ENCODE measurements around the gene ST3GAL2.

The ST3GAL2 gene

DNA sequence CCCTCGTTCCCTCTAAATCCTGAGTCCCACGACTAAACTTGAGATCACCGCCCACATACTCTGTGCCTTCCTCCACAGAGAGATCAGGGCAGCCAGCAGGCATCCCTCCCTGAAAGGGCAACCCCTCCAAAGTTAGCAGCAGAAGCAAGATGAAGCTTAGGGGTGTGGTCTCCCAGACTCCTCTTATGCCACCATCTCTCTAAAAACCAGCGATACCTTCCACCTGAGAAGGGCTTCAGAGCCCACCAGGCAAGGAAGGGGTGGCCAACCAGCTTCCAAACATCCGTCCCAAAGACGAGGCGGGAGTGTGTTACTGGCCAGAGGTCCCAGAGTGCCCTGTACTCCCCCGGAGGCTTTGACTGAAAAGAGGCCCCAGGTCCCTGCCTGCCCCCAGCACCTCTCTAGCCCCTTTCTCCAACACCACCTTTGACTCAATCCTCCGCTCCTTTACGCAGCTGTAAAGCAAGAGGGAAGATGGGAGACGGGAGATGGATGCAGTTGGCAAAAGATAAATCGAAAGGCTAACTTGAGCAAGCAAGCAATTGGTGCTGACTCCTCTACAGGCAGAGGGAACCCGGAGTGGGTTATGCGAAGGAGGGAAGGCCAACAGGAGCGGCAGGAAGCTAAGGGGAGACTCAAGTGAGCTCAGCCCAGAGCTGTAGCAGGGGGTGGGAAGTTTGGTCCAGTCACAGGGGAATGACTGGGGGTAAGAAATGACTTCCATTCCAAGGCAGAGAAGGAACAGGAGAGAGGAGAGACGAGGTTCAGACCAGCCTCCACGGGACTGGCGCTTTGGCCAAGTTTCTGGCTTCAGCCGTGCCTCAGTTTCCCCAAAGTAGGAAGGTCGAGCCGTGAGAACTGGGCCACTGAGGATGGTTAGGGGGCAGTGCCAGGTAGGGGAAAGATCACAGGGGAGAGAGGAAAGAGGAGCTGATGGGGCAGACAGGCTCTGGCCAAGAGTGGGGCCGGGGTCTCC lies 1.0 kb downstream of the ST3GAL2 start:
- no peak for DNase-seq (ENCODE audit: low read depth in 2 of 2)

DNA sequence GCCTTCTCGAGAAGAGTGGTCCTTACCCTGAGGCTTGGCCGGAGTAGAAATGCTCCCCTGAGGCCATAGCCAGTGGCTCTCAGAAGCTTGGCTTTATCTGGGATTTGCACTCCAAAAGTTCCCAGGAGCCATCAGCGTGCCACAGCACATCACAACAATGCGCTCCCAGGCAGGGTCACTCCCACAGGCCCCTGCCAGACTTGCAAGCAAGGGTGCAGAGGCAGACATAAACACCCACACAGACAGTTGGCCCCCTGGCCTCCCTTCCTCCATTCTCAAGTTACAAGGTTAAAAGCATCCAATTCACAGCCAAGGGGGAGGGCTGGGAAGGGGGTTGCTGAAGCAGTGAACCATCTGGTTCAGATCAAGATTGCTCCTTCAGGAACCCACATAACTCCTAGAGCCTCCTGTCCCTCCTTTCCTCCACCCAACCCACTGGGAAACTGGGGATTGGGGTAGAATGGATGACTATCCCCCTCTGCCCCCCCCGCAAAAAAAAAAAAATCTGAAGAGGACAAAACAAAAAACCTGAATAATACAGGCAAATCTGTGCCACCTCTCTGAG lies 1.8 kb downstream of the ST3GAL2 start:
- DNase-seq (ENCODE audit: low read depth in 2 of 2) = no peak

DNA sequence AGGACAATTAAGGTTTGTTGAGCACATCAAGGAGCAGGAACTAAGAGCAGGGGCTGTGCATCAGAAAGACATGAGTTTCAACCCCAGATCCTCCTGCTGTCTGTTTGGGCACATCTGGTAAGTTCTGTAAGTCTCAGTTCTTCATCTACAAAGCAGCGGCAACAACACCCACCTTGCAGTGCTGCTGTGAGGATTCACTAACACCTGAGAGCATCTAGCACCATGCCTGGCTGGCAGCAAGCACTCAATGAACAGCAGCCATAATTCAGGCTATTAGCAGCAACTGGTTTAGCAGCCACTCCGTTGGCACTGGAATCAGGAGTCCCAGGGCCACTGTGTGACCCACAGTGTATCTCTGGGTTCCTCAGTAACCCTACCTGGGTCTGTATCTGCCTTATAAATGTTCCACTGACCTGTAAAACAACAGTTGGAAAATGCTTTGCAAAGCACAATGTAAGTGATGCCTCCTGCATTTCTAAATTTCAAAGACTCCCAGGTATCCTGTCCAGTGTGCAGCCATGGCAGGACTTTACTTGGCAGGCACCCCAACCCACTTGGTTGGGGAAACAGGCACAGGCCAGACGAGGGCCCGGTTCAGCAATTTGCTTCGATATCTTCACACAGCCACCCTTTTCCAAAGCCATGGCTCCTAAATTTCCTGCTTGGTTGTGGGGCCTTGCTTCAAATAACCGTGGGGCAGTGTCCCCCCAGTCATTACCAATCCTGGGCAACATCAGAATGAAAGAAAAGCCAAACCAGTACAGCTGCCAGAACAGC lies 4.2 kb downstream of the ST3GAL2 start:
- no peak for DNase-seq (ENCODE audit: low read depth in 2 of 2)

DNA sequence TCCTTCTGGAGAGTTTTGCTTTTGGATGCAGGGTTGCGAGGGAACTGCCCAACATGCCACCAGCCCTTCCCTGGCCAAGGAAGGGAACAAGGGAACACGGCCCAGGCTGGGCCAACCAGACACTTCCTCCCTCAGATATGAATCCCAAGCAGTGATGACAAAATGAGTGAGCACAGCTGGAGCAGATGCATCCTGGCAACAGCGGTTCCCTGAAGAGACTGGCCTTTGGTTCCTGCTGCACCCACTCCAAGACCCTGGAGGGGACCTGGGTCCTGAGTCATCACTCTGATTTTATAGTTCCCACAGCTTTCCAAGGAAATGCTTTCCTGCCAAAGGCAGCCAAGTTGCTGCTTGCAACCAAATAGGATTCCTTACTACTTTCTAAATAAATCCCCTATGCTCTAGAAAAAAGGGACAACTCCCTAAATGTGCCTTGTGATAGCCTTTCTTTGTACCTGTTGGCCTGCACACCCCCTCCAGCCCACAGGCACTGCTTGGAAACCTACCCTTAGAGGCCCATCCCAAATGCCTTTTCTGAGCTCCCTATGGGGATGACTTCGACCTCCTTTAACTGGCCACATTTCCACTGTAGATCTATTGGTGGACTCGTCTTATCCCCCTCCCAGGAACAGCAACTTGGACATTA lies 5.3 kb downstream of the ST3GAL2 start:
- DNase-seq (ENCODE audit: low read depth in 2 of 2) = no peak

DNA sequence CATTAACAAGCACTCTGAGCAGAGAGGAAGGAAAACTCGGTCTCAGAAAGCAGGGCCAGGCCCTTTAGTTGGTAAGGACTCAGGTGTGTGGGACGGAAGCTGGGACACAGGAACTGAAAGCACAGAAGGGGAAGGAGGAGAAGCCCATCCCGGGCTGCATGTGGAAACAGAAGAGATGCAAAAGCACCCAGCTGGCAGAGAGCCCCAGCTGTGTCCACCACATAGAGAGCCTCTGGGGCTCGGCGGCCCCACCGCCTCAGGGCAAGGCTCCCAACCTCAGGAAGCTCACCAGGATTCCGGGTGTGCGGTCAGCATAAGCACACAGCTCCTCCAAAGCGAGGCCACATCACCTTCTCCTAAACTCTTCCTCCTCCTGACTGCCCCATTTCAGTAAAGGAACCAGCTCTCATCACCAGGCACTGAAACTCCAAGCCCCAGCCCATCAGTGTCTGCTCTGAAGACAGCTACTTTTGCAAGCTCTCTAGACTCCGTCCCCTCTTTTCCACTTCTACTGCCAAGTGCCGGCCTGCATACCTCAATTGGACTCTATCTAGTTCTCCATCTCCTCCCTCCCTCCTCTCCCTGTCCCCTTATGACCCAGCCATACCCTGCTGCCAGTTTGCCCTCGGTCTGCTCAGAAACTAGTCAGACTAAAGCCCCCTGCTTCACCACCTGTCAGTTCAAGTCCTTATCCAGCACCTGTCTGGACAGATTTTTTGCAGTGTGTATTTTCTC lies 6.0 kb downstream of the ST3GAL2 start:
- no peak for DNase-seq (ENCODE audit: low read depth in 2 of 2)

DNA sequence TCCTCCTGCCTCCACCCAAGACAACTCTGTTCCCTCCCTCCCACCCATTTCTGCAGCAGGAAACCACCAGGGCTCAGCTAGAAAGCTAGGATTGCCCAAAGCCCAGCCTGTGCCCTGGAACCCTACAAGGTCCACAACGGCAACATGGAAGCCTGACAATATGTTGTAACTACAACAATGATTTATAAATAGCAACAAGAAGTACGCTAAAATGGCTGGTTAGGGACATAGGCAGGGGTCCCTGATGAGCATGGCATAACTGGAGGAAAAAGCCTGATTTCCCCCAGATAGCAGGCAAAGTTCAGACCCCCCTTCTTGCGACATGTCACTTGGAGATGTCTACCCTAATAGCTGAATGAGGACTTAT lies 6.6 kb downstream of the ST3GAL2 start:
- no peak for DNase-seq (ENCODE audit: low read depth in 2 of 2)

DNA sequence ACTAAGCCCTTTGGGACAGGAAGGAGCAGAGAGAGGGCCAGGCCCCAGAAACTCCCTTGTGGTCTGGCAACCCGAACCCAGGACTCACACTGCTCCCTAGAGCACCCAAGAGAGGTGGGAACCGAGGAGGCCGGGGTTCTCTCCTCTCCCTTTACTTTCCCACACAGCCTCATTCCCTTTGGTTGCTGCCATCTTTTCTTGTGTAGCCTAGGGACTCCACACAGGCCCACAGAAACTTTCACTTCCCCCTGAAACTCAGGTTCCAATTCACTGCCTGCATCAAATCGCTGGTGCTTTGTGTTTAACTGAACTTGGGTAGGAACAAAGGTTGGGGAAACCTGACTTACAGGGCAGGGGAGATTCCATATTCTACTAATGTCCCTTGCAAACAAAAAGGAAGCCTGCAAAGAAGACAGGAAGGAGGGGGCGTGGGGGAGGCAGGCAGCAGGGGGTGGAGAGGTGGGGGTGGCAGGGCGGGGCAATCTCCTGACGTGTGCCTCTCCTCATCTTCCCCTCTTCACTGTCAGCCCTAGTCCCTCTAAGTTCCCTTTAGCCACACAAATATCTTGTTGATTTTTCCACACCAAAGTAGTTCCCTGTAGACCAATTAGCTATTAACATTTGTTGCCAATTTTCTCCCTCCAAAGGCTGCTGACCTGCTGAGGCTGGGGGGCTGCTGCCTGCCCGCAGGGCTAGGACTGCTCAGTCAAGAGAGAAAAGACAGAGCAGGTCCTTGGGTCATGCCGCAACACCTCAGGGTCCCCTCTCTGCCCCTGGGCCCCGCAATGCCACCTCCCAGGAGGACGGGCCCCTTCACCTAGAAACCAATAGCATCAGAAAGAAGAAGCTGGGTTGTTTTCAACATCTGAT lies 8.0 kb downstream of the ST3GAL2 start:
- DNase-seq (ENCODE audit: low read depth in 2 of 2) = peak in 1 of 2 donors; percentile 39

DNA sequence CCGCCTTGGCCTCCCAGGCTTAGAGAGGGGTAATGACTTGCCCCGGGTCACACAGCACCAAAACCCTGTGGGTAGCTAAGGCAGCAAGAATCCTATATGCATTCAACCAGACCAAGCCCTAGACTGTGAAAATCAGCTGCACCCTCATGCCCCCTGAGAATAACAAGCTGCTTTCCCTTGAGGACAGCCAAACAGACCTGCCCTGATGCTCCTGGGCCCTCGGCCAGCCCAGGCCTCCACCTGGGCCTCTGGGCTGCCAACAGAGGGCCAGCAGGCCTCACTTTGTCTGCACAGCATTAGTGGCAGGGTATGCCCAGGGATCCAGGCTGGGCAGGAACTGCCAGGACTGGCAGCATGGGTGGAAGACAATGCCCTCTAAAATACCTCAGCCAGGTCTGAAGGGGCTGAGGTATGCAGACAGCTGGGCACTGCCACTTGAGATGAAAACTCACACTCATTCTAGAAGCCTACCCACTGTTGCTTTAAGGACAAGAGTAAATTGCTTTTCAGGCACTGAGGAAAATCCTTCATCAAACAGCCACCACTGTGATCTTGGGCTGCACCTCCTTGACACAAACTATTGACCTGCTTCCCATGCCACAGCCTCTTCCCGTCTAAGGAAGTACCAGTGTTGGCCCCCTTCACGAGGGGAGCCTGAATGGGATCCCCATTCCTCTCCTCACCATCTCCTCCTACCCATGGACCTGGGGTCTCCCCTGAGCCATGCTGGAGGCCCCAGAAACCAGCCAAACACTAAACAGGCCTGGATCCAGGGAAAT lies 8.8 kb downstream of the ST3GAL2 start:
- DNase-seq (ENCODE audit: low read depth in 2 of 2) = no peak

DNA sequence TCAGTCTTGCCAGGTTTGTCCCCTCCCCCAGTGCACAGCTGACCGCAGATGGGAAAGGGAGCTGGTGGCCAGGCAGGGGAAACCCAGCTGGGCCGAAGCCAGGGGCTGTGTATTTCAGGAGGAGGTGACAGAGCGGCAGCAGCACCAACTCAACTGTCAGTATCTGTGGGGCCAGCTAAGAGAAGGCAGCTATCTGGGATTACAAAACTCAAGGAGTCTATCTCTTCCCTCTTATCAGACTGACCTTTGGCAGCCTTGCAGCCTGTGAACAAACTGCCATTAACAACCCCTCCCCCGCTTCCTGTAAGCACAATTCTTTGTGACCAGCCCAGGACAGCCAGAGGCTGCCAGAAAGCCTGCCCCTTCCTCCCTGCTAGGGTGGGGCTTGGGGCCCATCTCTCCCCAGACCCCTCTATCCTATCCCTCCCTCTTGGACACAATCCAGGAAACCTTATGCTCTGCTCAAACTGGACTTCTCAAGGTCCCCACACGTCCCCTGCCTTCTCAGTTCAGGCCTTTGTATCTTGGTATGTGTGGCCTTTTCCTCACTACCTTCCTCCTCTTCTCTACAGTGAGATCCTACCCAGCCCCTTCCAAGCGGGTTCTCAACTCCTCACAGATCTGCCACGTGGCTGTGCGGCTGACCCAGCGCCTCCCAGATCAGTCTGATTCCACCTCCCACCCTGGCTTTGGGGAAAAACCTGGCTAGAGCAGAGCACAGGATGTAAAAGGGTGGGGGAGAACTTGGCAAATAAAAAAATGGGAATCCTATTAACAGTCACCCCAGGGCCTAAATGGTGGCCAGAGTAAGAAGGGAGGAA lies 10.5 kb downstream of the ST3GAL2 start:
- peak; percentile 65 to 72 for DNase-seq (ENCODE audit: low read depth in 2 of 2)

DNA sequence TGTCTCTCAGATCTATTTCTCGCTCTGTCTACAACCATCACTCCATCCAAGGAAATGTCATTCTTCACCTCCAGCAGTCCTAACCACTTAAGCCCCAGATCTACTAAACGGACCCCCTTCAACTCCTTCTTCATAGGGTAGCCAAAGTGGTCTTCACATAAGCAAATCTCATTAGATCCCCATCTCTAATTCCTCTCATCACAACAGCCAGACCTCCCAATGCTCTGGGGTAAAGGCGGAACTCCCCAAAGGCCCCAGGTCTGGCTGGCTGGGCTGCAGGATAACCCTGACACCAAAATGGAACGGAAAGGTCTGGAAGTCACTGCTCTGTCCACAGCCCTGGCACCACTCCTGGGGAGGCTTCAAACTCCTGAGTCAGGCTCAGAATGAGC lies 11.1 kb downstream of the ST3GAL2 start:
- DNase-seq (ENCODE audit: low read depth in 2 of 2) = no peak

DNA sequence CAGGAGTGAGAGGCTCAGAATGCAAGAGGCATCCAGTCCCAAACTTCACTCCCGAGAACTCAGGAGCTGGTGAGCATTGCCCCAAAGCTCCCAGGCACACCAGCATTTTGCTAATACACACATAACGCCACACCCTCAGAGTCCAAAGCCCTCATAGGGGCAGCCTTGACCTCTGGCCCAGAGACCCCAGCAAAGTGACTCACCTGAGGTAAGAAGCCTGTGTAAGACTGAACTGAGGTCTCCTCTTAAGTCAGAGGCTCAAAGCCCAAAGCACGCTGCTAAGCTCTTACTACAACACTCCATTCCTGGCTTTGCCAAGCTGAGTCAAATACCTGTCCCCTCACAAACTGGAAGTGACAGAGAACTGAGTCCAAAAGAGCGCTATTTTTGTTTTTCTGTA lies 16.4 kb downstream of the ST3GAL2 start:
- no peak for DNase-seq (ENCODE audit: low read depth in 2 of 2)

DNA sequence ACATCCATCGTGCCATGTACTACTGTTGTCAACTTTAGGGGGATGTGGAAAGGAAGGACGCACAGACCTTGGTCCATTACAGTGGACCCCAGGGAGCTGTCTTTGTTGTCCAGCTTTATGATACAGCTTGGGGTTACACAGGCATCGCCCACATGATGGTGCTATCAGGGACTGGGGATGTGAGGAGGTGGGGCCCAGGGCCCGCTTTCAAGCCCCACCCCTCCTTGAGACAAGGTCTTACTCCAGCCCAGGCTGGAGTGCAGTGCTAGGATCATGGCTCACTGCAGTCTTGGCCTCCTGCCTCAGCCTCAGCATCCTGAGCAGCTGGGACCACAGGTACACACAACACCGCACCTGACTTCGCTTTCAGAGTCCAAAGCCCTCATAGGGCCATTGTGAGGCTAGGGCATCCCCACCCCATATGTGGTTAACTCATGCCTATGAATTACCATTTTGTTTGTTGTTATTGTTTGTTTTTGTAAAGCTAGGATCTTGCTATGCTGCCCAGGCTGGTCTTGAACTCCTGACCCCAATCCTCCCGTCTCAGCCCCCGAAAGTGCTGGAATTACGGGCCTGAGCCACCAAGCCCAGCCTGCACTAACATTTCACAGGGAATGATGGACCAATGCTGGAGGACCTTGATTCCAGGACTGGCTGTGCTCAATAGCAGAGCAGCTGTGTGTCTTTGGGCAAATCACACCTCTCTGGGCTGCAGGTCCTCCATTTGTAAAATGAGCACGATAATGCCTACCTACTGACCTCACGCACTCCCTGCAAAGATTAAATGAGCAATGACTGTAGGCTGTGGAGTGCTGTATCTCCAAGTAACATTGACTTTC lies 17.2 kb downstream of the ST3GAL2 start:
- DNase-seq (ENCODE audit: low read depth in 2 of 2) = no peak

DNA sequence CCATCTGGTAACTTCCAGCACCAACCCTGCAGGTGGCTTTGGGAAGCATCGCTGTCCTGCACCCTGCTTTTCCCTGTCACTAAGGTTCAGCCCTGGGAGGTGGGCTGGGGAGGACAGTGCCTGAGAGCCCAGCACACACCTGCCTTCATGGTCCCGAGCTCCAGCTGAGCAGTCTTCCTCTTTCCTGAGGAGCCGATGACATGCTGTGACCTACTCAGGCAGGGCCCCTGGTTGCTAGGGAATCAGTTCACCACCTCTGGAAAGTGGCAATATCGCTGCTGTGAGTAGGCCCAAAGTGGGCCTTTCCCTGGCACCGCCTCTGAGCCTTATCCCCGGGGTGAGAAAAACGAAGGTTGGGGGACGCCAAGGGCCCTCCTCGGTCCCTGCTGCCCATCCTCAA lies 17.9 kb downstream of the ST3GAL2 start:
- DNase-seq (ENCODE audit: low read depth in 2 of 2) = no peak

DNA sequence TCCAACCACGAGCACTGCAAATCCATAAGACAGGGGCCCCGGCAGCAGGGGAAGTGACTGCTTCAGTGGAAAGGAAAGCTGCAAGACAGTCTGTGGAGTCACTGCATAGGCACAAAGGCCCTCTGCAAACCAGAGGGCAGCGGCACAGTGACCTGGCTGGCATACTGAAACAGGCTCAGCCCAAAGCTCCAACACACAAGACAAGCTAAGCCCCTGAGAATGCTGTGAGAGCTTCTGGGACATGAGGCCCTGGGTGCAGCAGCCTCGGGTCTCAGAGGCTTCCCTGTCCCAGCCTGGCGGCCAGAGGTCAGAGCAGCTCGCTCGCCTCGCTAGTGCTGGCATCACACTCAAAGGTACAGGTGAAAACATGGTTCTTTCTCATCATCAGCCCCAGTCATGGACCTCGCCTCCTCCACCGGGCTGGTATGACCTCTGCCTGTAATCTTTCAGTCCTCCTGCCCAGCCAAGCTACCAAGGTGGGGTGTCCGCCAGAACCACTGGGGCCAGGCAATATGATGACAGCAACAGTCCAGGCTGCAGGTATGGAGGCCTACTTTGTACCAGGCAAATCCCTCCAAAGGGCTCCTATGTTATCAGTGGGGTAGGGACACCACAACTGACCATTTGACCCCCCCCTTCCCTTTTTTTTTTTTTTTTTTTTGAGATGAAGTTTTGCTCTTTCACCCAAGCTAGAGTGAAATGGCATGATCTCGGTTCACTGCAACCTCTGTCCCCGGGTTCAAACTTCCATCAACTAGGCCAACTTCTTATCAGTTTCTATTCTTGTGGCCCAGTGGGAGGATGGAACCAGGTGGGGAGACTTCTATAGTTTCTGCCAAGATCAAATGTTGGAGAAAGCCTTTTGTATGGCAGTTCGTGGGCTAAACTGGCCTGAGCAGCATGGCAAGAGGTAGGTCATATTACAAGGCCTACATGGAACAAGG lies 19.2 kb downstream of the ST3GAL2 start:
- DNase-seq (ENCODE audit: low read depth in 2 of 2) = no peak

DNA sequence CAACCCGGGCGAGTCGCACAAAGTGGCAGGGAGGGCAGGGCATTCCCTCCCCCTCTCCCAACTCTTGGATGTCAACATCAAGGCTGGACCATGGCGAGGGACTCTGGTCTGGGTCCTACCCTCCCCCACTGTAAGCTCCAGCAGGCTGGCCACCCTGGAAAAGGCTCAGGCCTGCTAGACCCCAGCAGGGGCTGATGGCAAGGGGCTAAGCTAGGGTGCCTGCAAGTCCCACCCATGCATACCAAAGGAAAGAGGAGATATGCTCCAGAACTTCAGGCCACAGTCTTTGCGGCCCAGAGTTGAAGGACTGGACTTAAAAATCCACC lies 19.9 kb downstream of the ST3GAL2 start:
- DNase-seq (ENCODE audit: low read depth in 2 of 2) = no peak

DNA sequence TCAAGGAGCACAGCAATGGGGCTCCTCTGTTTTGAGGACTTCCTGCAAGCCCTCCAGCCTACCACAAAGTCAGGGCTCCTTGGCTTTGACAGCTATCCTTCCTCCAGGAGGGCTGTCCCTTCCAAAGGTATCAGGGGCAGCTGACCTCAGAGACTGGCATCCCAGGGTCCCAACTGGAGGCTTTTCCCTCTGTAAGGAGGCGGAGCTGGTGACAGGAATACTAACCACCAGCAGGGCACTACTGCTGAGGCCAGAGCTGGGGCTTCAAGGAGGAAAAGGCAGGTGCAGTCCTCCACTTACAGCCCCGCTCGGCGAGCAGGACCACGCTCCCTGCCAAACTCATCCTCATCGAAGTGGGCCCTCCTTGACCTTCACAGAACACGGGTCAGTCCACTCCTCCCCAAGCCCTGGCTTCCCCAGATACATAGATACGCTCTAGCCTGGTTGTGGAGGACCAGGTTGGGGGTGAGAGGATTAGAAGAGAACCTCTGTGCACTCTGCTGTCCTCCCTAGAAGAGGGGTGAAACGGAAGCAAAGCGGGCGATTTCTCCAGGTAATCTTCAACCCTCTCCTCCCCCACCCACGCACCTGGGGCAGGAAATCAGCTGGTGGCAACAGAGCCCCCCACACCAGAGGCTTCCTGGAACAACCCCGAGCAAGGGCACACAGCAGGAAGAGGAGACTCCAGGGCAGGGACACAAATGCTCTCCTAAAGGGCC lies 20.5 kb downstream of the ST3GAL2 start:
- DNase-seq (ENCODE audit: low read depth in 2 of 2) = no peak
